Measurements from ENCODE around the gene ZNF19. TPM values are rescaled to one million over a fixed set of nuclear protein-coding genes. Genes with fewer than 3 reads are reported as not detected.

Gene ZNF19
- total RNA-seq, 1 experiment from 2014 or later = 4.7 TPM

- H3K27me3 Mint-ChIP-seq (ENCODE audit: low read depth) = no peaks in the 10 kb centered on the region
- WGBS (ENCODE audit: extremely low coverage, insufficient read length, low lambda C conversion rate) = no CpG with 5 or more reads among the region's 4 CpGs
- no peak overlapping the region for H3K9ac ChIP-seq (ENCODE audit: extremely low read depth, insufficient read length, low read length)
These were observed 39.7 kb upstream of the ZNF19 start for GRCh38 chr16:71528863-71529262.

More at GRCh38 chr16:71528863-71529262, 39.7 kb upstream of the ZNF19 start:
- H2BK120ac ChIP-seq (ENCODE audit: low read depth, low read length, poor library complexity, severe bottlenecking) = no peak overlapping the region
- Mint-ChIP-seq H3K27ac (peak overlapping the region in 2 of 3 experiments; percentile 4 to 53; a peak in 2 of 7 replicates), H3K36me3 (ENCODE audit: insufficient read depth in 1 of 3, low read depth in 3 of 3) (no peaks in the 10 kb centered on the region), H3K9me3 (no peaks in the 10 kb centered on the region), H3K4me1 (peaks cover 26 to 31% of the 10 kb centered on the region in 2 experiments), H3K4me3 (no peak overlapping the region)
- H3K79me1 ChIP-seq (ENCODE audit: insufficient read depth, low read depth, low read length, poor library complexity, severe bottlenecking) = no peaks in the 10 kb centered on the region
- H3K27ac ChIP-seq (ENCODE audit: insufficient read length, low read depth, low read length) = no peak overlapping the region
- no peak overlapping the region for H3K23ac ChIP-seq (ENCODE audit: insufficient read length, low read depth, low read length)
- no peak overlapping the region for H4K5ac ChIP-seq (ENCODE audit: insufficient read length, low read depth, low read length)
- no peak overlapping the region for H2BK5ac ChIP-seq (ENCODE audit: insufficient read length, low read length)
- H3T11ph ChIP-seq (ENCODE audit: low read length) = no peak overlapping the region
- no peak overlapping the region for H2BK20ac ChIP-seq (ENCODE audit: low read depth, low read length, poor library complexity, severe bottlenecking)
- no peaks in the 10 kb centered on the region for H4K20me1 ChIP-seq (ENCODE audit: control insufficient read depth, insufficient read depth, insufficient read length)
- H3K79me2 ChIP-seq (ENCODE audit: insufficient read depth, low read length) = no peaks in the 10 kb centered on the region
- no peak overlapping the region for H2AFZ ChIP-seq (ENCODE audit: low read length)
- H3K27me3 ChIP-seq (ENCODE audit: insufficient read depth, low read length) = no peaks in the 10 kb centered on the region
- no peak overlapping the region for H4K8ac ChIP-seq (replicated peaks; ENCODE audit: insufficient read length, low read depth, low read length)
- H3K4ac ChIP-seq (ENCODE audit: low read depth, low read length) = no peak overlapping the region
- H2AK5ac ChIP-seq (ENCODE audit: insufficient read length, low read length) = no peak overlapping the region
- DNase-seq = no peak
- TF ChIP-seq CTCF (conservative IDR thresholded peaks at IDR 0.05) = no peak
- no peak overlapping the region for H3K56ac ChIP-seq (ENCODE audit: insufficient read length, low read depth, low read length)
- no peak overlapping the region for H3K14ac ChIP-seq (ENCODE audit: insufficient read depth, low read length)
- H2BK12ac ChIP-seq (ENCODE audit: insufficient read length, low read depth, low read length) = no peak overlapping the region
- H3K9me3 ChIP-seq (ENCODE audit: control insufficient read depth, low read depth, low read length) = no peaks in the 10 kb centered on the region
- H2BK15ac ChIP-seq (ENCODE audit: low read depth, low read length) = no peak overlapping the region
- no peak overlapping the region for H3K18ac ChIP-seq (ENCODE audit: insufficient read length, low read depth, low read length)
- peaks cover 8% of the 10 kb centered on the region for H3K23me2 ChIP-seq (ENCODE audit: insufficient read length, low read depth, low read length, poor library complexity, severe bottlenecking)
- H4K91ac ChIP-seq (ENCODE audit: insufficient read length, low read depth, low read length) = no peak overlapping the region
- H3K4me1 ChIP-seq (ENCODE audit: insufficient read depth, low read length) = peaks cover 2% of the 10 kb centered on the region; the same call in 1 of the 2 replicates
- H3K4me2 ChIP-seq (ENCODE audit: insufficient read depth, insufficient read length, low read length) = no peak overlapping the region

Data from H9 (cell line).